T1000 (cell line): ENCODE measurements around the gene ZNF135.

Experiments used
- DNase-seq: peaks from one replicate; lab custom pipeline; 2025; ENCODE audit warnings: mixed read lengths; lab: John Stamatoyannopoulos, UW

Gene ZNF135

GRCh38 chr19:58093071-58093470 lies 34.0 kb downstream of the ZNF135 start:
- DNase-seq, result no peak

- DNase-seq, result no peak
These were observed 36.2 kb downstream of the ZNF135 start for GRCh38 chr19:58095328-58095727.

- DNase-seq, result no peak
These were observed 37.8 kb downstream of the ZNF135 start for GRCh38 chr19:58096884-58097283.

GRCh38 chr19:58097349-58097748 lies 38.3 kb downstream of the ZNF135 start:
- no peak for DNase-seq

- DNase-seq, result peak; percentile 99
These were observed 38.9 kb downstream of the ZNF135 start, which contains the start of gene ZSCAN18 for GRCh38 chr19:58097781-58098681. TSS of gene ZSCAN18 (minus strand) at chr19:58098231. CDS start at chr19:58090267, 7,964 bp downstream.

- no peak for DNase-seq
These were observed 39.6 kb downstream of the ZNF135 start for GRCh38 chr19:58098682-58098998.

- DNase-seq, result no peak
These were observed 48.9 kb downstream of the ZNF135 start for GRCh38 chr19:58107778-58108545.

- DNase-seq, result no peak
These were observed 49.4 kb downstream of the ZNF135 start for GRCh38 chr19:58108546-58108817.

- peak; percentile 87 for DNase-seq
These were observed 58.9 kb downstream of the ZNF135 start for GRCh38 chr19:58117841-58118575.

GRCh38 chr19:58118979-58119733 lies 60.1 kb downstream of the ZNF135 start:
- DNase-seq, result peak; percentile 62
